ENCODE measurements around the gene PCDHGC4. TPM values are rescaled to one million over a fixed set of nuclear protein-coding genes. Genes with fewer than 3 reads are reported as not detected.
A peak's percentile ranks its signal among the peaks of the same experiment; 100 is the strongest.

Gene PCDHGC4
- polyA plus RNA-seq, 5 donors, result 1.5 to 2.7 (median 1.7) TPM

DNA sequence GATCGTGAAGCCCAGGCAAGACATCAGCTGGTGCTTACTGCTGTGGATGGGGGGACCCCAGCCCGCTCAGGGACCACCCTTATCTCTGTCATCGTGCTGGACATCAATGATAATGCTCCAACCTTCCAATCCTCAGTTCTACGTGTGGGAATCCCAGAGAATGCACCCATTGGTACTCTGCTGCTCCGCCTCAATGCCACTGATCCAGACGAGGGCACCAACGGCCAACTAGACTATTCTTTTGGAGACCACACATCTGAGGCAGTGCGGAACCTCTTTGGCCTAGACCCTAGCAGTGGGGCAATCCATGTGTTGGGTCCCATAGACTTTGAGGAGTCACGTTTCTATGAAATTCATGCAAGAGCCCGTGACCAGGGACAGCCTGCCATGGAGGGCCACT, 5.0 kb downstream of the PCDHGC4 start:
- DNase-seq, result no peak

DNA sequence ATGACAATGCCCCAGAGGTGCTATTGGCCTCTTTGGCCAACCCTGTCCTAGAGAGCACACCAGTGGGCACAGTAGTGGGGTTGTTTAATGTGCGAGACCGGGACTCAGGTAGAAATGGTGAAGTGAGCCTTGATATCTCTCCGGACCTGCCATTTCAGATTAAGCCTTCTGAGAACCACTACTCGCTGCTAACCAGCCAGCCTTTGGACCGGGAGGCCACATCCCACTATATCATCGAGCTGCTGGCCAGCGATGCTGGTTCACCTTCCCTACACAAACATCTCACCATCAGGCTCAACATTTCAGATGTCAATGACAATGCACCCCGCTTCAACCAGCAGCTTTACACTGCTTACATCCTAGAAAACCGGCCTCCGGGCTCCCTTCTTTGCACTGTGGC, 5.4 kb downstream of the PCDHGC4 start:
- no peak for DNase-seq

DNA sequence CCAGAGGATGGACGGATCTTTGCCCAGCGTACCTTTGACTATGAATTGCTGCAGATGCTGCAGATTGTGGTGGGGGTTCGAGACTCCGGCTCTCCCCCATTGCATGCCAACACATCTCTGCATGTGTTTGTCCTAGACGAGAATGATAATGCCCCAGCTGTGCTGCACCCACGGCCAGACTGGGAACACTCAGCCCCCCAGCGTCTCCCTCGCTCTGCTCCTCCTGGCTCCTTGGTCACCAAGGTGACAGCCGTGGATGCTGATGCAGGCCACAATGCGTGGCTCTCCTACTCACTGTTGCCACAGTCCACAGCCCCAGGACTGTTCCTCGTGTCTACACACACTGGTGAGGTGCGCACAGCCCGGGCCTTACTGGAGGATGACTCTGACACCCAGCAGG, 5.9 kb downstream of the PCDHGC4 start:
- no peak for DNase-seq

DNA sequence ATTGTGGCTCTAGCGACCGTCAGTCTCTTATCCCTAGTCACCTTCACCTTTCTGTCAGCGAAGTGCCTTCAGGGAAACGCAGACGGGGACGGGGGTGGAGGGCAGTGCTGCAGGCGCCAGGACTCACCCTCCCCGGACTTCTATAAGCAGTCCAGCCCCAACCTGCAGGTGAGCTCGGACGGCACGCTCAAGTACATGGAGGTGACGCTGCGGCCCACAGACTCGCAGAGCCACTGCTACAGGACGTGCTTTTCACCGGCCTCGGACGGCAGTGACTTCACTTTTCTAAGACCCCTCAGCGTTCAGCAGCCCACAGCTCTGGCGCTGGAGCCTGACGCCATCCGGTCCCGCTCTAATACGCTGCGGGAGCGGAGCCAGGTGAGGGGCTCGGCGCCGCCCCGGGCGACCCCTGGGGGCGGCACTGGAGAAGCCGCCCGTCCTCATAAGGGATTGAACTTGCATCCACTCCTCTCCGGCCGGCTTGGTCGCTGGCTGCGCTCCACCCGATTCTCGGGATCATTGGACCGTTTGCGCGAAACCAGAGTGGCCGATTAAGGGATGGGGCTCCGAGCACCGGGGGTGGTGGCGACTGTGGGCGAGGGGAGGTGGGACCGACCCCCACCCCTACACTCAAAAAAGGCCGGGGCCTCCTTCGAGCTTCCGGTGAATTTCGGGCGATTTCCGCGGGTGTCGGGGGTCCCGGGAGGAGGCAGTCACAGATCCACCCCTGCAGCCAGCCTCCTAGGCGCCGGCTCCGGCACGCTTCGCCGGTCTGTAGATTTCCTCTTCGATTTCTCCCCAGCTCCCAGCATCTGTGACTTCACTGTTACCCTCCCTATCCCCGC, 6.7 kb downstream of the PCDHGC4 start:
- no peak for DNase-seq

DNA sequence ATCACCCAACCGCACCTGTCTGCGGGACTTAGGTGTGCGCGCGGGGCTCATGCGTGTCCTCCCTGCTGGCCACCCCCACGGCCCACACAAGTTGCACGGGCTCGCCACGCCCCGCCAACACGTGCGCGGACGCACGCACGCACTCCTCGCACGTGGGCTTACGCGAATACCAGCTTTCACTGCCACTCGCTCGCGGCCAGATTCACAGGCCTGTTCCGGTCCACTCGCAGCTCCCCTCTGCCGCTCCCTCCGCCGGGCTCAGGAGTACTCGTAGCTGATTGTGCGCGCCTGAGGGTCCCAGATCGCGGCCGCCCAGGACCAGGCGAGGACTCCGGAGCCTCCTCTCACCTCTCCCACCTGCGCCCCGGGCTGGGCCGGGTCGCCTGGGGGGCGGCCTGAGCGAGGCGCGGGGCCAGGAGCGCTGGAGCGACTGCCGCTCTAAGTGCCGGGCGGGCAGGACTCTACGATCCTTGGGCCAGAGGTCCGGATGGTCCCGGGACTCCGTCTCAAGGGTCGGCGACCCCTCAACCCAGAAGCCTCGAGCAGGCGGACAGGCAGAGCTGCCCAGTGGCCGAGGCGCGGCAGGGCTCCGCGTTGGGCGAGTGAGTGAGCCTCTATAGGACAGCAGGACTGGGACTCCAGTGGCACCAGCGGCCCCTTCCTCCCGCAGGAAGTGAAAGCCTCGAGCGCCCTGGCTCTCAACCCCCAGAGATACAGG, 7.5 kb downstream of the PCDHGC4 start:
- no peak for DNase-seq

DNA sequence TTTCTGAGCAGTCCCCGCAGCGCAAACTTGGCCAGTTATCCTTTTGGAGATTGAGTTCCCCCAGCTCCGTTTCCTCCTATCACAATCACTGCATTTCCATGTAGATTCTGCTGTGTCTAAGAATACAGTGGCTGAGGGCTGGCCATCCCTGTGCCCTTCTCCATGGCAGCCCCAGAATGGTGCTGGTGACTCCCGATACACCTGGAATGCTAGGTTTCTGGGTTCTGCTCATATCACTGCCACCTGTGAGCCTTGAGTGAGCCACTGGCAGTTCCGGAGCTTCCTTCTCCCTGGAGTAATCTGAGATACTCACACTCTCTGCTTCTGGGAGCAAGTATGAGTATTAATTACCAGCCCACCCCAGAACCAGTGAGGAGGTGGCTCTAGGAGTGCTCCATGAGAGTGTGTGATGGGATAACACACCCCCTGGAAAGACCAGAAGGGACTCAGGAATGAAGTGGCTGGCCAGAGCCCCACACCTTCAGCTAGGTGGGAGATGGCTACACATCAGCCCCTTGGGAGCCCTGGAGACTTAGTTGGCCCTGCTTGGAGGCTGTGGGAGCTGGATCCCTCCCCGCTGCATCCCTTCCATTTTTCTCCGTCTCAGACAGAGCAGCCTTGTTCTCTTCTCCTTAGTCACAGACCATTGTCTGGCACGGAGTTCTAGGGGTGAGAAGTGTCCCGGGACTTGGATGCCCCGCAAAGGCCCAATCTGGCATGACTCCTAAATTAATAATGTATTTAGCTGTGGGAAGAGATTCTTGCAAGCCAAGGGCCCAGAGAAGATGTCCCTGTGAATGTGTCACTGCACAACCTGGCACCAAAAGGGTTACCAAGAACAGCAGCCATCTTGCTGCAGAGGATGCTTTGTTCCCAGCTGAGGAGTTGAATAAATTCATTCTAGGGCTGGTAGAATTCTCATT, 8.9 kb downstream of the PCDHGC4 start:
- no peak for DNase-seq

DNA sequence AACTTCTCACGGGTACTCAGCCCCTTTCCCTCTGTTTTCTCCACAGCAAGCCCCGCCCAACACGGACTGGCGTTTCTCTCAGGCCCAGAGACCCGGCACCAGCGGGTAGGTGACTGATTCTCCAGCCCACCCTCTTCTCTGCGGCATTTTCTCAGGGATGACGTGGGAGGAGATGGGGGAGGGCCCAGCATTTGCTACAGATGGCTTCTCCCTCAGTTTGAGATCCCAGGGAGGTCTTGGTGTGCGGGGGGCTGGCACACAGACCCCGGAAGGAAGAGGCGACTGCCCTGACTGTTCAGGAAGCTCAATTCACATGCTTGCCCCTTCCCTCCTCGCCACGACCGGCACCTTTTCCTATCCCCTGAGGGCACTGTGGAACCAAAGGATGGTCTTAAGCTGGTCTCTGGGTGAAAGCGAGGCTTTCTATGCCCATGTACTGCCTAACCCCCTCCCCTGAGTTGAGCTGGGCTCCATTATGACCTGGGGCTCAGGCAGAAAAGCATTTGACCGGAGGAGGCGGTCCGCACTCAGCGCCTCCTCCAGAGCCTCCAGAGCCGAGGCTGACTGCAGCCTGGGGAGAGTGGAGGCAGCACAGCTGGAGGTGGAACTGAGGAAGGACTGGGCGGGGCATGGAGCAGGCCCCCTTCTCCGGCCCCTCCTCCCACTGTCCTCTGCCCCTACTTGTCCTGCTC, 10.1 kb downstream of the PCDHGC4 start:
- DNase-seq, result no peak

DNA sequence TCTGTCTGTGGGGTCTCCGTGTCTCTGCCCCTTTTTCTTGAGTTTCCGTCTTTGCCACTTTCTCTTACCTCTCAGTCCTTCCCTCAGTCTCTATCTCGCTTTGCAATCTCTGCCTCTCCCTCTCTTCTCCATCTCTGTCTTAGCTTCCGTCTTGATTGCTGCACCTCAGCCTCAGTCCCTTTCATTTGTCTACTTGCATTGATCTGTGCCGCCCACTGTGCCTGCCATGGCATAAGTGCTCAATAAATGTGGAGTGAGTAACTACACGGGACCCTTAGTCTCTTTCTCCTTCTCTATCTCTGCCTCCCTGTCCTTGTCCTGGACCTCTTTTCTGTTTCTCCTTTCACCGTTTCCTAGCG, 10.6 kb downstream of the PCDHGC4 start:
- DNase-seq, result no peak

DNA sequence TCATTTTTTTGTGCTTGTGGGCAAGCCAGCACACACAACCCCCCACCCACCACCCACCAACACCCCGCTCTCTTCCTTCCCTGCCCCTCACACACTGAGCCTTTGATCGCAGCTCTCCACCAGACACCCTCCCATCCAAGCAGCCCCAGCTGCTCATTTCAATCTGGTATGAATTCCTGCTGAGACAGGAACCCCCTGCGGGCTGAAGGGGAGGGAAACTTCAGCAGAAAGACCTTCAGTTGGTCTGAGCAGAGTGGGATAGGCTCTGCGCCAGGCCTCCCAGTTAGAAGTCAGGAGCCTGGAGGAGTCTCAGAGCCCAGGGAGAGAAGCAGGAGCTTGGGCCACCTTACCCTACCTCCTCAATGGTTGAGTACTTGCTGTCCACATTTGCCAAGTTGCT, 11.2 kb downstream of the PCDHGC4 start:
- DNase-seq, result no peak

DNA sequence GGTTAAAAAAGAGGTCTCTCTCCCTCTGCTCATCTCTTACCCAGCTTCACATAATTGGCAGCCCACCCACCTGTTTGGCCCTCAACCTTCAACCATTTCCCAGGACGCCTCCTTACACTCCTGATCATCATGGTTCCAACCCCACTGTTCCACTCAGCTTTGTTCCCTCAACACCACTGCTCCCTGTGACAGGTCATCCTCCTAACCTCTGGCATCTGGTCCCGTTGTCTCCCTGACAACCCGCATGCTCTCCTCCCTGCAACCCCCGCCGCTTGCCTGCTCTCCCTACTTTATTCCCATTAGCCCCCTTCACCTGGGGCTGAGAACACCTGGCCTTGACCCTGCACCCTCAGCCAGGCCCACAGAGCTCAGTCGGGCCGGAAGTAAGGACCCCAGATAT, 16.9 kb downstream of the PCDHGC4 start:
- no peak for DNase-seq

DNA sequence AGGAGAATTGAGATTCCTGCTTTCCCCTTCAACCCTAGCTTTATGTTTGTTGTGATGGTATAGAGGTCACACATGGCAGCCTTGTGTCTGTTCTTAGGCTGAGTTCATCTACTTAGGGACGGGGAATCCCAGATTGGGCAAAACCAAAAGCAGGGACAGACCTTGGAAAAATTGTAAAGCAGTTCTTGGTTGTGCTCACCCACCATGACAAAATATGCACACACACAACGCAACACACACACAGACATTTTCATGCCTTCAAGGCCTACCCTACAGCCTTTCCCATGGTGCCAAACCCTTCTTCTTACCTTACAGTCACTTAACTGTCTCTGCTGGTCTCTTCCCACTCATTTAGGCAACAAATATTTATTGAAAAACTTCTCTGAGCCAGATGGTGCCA, 18.9 kb downstream of the PCDHGC4 start:
- no peak for DNase-seq

DNA sequence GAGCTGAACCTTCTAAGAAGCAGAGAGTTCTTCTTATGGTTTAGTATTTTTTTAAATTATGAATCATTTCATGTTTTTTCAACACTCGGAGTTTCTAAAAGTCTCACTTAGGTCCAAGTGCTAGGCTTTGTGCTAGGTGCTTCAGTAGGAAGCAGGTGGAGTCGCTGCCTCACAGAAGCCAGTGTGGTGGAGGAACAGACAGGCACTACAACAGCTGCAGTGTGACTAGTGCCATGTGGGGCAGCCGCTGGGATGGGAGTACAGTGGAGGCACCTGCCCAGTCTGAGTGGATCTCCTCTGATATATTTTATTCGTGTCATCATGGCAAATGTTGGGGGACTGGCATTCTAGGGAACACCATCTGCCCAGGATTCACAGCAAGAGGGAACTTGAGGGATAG, 19.4 kb downstream of the PCDHGC4 start:
- DNase-seq, result no peak

DNA sequence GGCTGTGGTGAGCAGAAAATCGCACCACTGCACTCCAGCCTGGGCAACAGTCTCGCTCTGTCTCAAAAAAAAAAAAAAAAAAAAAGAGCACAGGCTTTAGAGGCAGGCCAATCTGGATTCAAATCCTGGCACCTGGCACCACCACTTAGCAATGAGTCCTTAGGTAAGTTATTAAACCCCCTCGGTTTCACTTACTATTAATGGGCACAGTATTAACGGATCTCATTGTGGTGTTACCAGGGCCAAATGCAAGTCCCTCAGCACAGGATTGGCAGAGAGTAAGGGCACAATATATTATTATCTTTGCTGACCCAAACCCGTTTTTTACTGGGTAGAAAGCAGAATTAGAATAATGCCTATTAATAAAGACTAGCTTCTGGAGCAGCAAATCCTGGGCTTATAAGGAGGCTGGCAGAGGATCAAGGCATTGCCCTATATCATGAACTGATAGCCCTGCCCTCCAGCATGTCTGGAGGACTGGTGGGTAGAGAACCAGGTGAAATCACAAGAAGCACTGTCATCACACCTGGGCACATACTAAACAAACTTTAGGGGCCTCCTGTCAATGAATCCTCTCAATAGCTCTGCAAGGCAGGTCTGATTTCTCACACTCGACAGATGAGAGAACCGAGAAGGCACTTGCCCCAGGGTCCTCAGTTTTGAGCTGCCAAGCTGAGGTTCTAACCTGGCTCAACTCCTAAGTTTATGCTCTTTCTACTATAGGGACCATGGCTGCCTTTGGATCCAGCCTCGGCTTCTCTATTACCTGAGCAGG, 21.7 kb downstream of the PCDHGC4 start:
- DNase-seq, result no peak

DNA sequence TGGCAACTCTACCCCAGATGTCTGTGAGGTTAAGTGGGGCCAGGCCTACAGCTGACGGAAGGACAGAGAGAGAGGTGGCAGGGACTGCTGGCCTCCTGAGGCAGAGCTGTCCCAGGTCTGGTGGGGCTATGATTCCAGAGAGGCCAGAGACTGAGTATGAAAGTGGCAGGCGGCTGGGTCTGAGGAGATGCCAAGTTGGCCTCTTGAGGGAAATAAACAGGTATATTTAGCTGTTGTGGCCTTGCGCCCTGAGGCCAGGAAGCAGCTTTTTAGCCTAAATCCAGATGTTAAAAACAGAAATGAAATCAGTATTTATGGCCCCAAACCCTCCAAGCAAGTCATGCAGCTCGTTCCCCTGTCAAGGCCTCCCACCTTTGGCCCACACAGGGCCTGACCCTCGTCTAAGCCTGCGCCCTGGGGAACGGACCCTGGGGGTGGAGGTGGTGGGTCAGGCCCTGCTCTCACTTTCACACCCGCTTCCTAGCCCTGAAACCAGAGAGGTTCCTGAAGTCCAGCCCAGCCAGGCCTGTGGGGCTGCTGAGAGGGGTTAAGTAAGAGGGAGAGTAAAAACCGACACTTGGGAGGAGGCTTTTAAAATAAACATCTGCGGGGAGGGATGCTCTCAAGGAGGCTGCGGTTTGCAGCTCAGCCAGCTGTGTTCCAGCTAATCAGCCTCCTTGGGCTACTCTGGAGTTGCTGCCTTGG, 22.7 kb downstream of the PCDHGC4 start:
- DNase-seq, result peak in 1 of 2 donors; percentile 42

DNA sequence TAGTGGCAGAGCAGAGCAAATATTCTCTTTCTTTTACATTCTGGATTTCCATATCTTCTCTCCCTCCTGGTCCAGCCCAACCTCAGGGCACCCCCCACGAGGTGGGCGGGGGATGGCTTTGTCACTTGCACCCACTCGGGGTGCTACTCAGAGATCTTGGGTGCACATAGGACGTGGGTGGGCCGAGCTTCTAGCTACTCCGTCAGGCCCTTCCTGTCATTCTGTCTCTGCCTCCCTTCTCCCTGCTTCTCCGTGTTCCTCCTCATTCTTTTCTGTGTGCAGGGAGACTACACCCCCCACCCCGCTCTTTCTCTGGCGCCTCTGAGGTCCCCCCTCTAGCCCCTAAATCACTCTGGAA, 23.6 kb downstream of the PCDHGC4 start:
- no peak for DNase-seq

DNA sequence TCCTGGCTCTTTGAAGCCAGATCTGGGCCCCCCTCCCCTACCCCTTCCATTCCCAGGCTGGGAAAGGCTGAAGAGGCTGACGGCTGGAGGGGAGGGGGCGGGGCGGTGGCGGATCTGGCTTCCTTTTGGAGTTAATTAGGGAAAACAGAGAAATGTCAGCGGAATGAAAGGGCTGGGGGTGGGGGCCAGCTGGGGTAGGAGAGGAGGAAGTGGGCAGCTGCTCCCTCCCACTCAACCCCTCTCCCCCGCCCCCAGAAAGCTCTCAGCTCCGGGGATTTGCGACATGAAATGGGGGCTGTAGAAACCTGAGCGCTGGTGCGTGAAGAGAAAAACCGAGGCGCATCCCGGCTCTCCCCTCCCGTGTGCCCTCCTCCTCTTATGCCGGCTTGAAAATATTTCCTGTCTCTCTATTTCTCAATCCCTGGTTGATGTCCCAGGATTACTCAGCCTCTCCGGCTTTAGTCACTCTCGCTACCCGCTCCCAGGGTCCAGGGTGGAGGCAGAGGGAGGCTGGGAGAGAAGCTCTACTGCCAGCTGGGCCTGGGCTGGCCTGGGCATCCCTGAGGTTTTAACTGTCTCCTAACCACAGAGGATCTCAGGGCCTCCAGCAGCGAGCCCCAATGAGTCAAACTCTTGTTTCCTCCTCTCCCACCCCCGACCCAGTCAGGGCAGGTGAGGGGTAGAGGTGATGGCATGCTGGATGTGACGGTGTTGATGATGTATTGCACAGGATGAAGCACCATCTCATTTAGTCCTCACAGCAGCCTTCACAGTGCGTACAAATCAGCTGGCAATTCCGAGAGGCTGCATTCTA, 24.2 kb downstream of the PCDHGC4 start:
- peak; percentile 82 to 85 for DNase-seq

DNA sequence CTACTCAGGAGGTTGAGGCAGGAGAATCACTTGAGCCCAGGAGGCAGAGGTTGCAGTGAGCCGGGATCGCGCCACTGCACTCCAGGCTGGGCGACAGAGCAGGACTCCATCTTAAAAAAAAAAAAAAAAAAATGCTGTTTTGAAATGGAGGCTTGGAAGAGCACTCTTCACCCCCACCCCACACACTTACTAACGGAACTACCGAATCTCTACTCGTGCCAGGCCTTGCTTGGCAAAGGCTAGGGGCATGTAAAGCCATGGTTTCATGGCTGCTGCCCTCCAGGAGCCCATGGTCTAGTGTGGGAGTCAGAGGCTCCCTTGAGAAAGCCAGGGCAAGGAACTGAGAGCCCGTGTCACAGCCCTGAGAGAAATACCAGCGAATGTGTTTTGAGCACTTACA, 25.3 kb downstream of the PCDHGC4 start:
- no peak for DNase-seq

DNA sequence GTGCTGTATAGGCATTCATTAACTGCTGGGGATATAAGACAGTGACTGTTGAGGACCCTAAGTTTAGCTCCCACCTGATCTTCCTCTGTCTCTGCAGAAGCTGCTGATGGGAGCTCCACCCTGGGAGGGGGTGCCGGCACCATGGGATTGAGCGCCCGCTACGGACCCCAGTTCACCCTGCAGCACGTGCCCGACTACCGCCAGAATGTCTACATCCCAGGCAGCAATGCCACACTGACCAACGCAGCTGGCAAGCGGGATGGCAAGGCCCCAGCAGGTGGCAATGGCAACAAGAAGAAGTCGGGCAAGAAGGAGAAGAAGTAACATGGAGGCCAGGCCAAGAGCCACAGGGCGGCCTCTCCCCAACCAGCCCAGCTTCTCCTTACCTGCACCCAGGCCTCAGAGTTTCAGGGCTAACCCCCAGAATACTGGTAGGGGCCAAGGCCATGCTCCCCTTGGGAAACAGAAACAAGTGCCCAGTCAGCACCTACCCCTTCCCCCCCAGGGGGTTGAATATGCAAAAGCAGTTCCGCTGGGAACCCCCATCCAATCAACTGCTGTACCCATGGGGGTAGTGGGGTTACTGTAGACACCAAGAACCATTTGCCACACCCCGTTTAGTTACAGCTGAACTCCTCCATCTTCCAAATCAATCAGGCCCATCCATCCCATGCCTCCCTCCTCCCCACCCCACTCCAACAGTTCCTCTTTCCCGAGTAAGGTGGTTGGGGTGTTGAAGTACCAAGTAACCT, 26.2 kb downstream of the PCDHGC4 start:
- DNase-seq, result no peak

All from right lung (tissue), 5 donors.